ENCODE results near the gene EID3. TPM values are rescaled to one million over a fixed set of nuclear protein-coding genes. Genes with fewer than 3 reads are reported as not detected.

EID3 gene
- total RNA-seq, 3 donors from 2014 or later (not counting 1 experiment from before 2014, with no cell fraction given) = 10.4 to 13.0 (median 12.7) TPM

- 62% methylated on average over 2 of the region's 4 CpGs for WGBS (ENCODE audit: insufficient coverage)
- TF ChIP-seq CTCF (IDR thresholded peaks at IDR 0.05) = no peak
- no peaks in the 10 kb centered on the region for H3K36me3 Mint-ChIP-seq
- H3K4me1 Mint-ChIP-seq = peaks cover 7 to 9% of the 10 kb centered on the region in 2 donors
- DNase-seq (no peak), ATAC-seq (no peak)
- H3K27me3 Mint-ChIP-seq (ENCODE audit: low read depth in 2 of 2) = peaks cover 0 to 11% of the 10 kb centered on the region in 2 donors
- Histone ChIP-seq H3K27me3 (ENCODE audit: control insufficient read depth, insufficient read depth, low read length) (no peaks in the 10 kb centered on the region), H3K27ac (ENCODE audit: low read length) (no peak overlapping the region), H3K36me3 (ENCODE audit: control insufficient read depth, insufficient read depth, low read length) (no peaks in the 10 kb centered on the region), H3K4me3 (ENCODE audit: low read length) (no peak overlapping the region), H3K9me3 (ENCODE audit: control insufficient read depth, insufficient read depth, low read length) (no peaks in the 10 kb centered on the region), H3K4me1 (ENCODE audit: control insufficient read depth, insufficient read depth, low read length) (no peaks in the 10 kb centered on the region)
- no peak overlapping the region for H3K27ac Mint-ChIP-seq
- no peaks in the 10 kb centered on the region for H3K9me3 Mint-ChIP-seq
- intact Hi-C loops (cut with micrococcal nuclease) = no loop called here
- no peak overlapping the region for H3K4me3 Mint-ChIP-seq
Observed at GRCh38 chr12:104280717-104281458, 22.7 kb upstream of the EID3 start.

- Mint-ChIP-seq H3K36me3 (no peaks in the 10 kb centered on the region), H3K4me3 (no peak overlapping the region), H3K4me1 (peaks cover 3 to 10% of the 10 kb centered on the region in 2 donors), H3K27me3 (ENCODE audit: low read depth in 2 of 2) (peaks cover 0 to 11% of the 10 kb centered on the region in 2 donors), H3K27ac (no peak overlapping the region), H3K9me3 (no peaks in the 10 kb centered on the region)
- DNase-seq (no peak), ATAC-seq (no peak)
- intact Hi-C loops (cut with micrococcal nuclease) = no loop called here
- Histone ChIP-seq H3K27me3 (ENCODE audit: control insufficient read depth, insufficient read depth, low read length) (no peaks in the 10 kb centered on the region), H3K4me1 (ENCODE audit: control insufficient read depth, insufficient read depth, low read length) (peaks cover 7% of the 10 kb centered on the region), H3K36me3 (ENCODE audit: control insufficient read depth, insufficient read depth, low read length) (no peaks in the 10 kb centered on the region), H3K27ac (ENCODE audit: low read length) (no peak overlapping the region), H3K4me3 (ENCODE audit: low read length) (no peak overlapping the region), H3K9me3 (ENCODE audit: control insufficient read depth, insufficient read depth, low read length) (no peaks in the 10 kb centered on the region)
- WGBS (ENCODE audit: insufficient coverage) = 94% methylated on average over 5 of the region's 5 CpGs
- TF ChIP-seq CTCF (IDR thresholded peaks at IDR 0.05) = no peak
Observed at GRCh38 chr12:104281636-104282035, 21.9 kb upstream of the EID3 start.

GRCh38 chr12:104282109-104282508, 21.4 kb upstream of the EID3 start:
- H3K4me1 ChIP-seq (ENCODE audit: control insufficient read depth, insufficient read depth, low read length) = peaks cover 8% of the 10 kb centered on the region
- Mint-ChIP-seq H3K27ac (no peak overlapping the region), H3K27me3 (ENCODE audit: low read depth in 2 of 2) (peaks cover 0 to 11% of the 10 kb centered on the region in 2 donors), H3K9me3 (no peaks in the 10 kb centered on the region), H3K36me3 (no peaks in the 10 kb centered on the region), H3K4me3 (no peak overlapping the region), H3K4me1 (peaks cover 8 to 15% of the 10 kb centered on the region in 2 donors)
- no peaks in the 10 kb centered on the region for H3K9me3 ChIP-seq (ENCODE audit: control insufficient read depth, insufficient read depth, low read length)
- H3K4me3 ChIP-seq (ENCODE audit: low read length) = no peak overlapping the region
- TF ChIP-seq CTCF (IDR thresholded peaks at IDR 0.05) = no peak
- intact Hi-C loops (cut with micrococcal nuclease) = no loop called here
- ATAC-seq (no peak), DNase-seq (no peak)
- H3K36me3 ChIP-seq (ENCODE audit: control insufficient read depth, insufficient read depth, low read length) = no peaks in the 10 kb centered on the region
- no peaks in the 10 kb centered on the region for H3K27me3 ChIP-seq (ENCODE audit: control insufficient read depth, insufficient read depth, low read length)
- no peak overlapping the region for H3K27ac ChIP-seq (ENCODE audit: low read length)

Data from natural killer cell (primary cell).